Measurements from ENCODE around the gene CCNI. TPM values are rescaled to one million over a fixed set of nuclear protein-coding genes. Genes with fewer than 3 reads are reported as not detected.

Gene CCNI
- total RNA-seq, 1 donor from 2014 or later: 600 TPM

DNA sequence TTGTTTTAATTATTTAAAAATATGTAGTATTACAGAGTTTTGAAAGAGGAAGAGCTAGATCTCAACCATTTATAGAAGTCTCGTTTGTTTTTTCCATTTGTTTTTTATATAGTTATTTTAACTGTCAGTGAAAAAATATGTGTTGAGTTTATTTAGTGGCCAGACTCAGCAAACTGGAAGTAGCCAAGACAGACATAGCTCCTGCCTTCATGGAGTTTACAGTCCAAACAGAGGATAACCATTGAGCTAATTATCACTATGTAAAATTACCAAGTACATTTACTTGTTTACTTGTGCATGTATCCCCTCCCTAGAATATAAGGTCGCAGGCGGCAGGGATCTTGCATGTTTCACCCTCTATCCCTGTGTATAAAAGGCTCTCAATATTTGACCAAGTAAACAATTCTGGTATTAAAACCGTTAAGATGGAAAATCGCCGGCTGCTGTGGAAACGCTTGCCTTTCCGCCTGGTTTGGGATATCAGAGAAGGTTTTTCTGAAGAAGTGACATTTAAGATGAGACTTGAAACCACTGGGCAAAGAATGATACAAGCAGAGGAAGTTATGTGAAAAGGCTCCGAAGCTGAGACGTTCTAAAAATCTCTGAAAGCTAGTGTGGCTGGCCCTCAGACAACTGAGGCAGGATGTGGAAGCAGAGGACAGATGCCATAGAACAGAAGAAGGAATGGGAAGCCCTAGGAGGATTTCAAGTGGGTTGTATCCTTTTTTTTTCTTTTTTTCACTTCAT, 1.3 kb upstream of the CCNI start:
- Mint-ChIP-seq H3K27ac (ENCODE audit: unreplicated experiment) (peak overlapping the region; percentile 100), H3K36me3 (ENCODE audit: unreplicated experiment) (no peaks in the 10 kb centered on the region), H3K9me3 (ENCODE audit: unreplicated experiment) (peaks cover 11% of the 10 kb centered on the region), H3K27me3 (ENCODE audit: unreplicated experiment) (peaks cover 11% of the 10 kb centered on the region), H3K4me3 (ENCODE audit: unreplicated experiment) (peak overlapping the region; percentile 96), H3K4me1 (ENCODE audit: low read depth, unreplicated experiment) (peaks cover 8% of the 10 kb centered on the region)
- TF ChIP-seq, protein P1, sequence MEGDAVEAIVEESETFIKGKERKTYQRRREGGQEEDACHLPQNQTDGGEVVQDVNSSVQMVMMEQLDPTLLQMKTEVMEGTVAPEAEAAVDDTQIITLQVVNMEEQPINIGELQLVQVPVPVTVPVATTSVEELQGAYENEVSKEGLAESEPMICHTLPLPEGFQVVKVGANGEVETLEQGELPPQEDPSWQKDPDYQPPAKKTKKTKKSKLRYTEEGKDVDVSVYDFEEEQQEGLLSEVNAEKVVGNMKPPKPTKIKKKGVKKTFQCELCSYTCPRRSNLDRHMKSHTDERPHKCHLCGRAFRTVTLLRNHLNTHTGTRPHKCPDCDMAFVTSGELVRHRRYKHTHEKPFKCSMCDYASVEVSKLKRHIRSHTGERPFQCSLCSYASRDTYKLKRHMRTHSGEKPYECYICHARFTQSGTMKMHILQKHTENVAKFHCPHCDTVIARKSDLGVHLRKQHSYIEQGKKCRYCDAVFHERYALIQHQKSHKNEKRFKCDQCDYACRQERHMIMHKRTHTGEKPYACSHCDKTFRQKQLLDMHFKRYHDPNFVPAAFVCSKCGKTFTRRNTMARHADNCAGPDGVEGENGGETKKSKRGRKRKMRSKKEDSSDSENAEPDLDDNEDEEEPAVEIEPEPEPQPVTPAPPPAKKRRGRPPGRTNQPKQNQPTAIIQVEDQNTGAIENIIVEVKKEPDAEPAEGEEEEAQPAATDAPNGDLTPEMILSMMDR (IDR thresholded peaks at IDR 0.05; ENCODE audit: partially characterized antibody, unreplicated experiment): no peak
- DNase-seq: no peak

DNA sequence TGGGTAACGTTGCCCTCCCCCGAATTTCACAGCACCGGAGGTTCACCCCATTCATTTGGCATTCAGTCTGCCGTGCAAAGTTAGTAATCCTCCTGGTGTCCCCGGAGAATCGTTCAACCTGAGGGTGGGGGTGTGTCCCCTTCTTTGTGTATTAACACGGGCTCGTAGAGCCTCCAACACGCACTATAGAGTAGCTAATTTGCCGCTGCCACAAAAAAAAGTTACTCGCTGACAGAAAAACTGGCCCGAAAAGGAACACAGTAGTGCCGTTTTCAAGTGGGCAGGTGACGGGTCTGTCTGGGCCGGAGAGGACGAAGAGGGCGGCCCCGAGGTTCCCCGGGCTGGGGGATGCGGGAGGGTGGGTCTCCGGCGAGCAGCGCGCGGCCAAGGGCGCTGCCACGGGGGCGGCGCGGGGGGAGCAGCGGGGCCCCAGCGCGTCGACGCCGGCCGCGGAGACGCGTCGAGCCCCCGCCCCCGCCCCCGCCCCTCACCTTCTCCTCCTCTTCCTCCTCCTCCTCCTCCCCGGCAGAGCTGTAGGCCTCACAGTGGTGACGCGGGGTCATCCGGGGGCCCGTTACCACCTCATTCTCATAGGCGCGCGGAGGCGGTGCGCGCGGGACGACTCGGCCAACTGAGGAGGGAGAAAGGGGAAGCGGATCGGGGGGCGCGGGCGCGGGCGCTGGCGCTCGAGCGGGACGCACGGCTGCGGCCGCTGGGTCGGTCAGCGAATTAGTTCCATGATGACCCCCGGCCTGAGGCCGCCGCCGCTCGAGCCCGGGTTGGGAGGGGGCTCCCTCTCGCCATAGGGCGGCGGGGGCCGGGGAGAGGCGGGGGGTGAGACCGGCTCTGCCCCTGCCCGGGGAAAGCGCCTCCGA, 571 bp downstream of the CCNI start:
- no peaks in the 10 kb centered on the region for H3K36me3 Mint-ChIP-seq (ENCODE audit: unreplicated experiment)
- H3K9me3 Mint-ChIP-seq (ENCODE audit: unreplicated experiment): peaks cover 11% of the 10 kb centered on the region
- peaks cover 11% of the 10 kb centered on the region for H3K27me3 Mint-ChIP-seq (ENCODE audit: unreplicated experiment)
- TF ChIP-seq, protein P1 (IDR thresholded peaks at IDR 0.05; ENCODE audit: partially characterized antibody, unreplicated experiment): no peak
- peak overlapping the region; percentile 100 for H3K27ac Mint-ChIP-seq (ENCODE audit: unreplicated experiment)
- peaks cover 15% of the 10 kb centered on the region for H3K4me1 Mint-ChIP-seq (ENCODE audit: low read depth, unreplicated experiment)
- peak; percentile 79 for DNase-seq
- peak overlapping the region; percentile 96 for H3K4me3 Mint-ChIP-seq (ENCODE audit: unreplicated experiment)

DNA sequence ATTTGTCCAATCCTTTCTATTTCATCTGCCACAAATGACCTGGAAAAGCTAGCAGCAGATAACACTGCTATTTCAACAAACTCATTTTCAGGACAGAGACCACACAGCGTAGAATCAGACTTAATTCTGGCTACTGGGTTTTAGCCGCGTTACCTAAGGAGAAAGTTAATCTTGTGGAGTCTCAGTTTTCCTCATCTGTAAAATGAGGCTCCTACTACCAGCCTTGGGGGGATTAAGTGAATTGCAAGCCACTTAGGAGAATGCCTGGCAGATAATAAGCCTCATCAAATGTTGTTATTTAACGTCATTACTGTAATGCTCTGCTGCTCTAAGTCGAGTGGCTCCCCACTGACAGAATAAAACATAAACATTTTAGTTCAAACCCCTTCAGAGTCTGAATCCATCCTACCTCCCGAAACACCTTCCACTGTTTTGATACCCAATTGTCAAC, 1.4 kb downstream of the CCNI start:
- H3K9me3 Mint-ChIP-seq (ENCODE audit: unreplicated experiment): peaks cover 11% of the 10 kb centered on the region
- no peaks in the 10 kb centered on the region for H3K36me3 Mint-ChIP-seq (ENCODE audit: unreplicated experiment)
- no peak overlapping the region for H3K4me3 Mint-ChIP-seq (ENCODE audit: unreplicated experiment)
- H3K27ac Mint-ChIP-seq (ENCODE audit: unreplicated experiment): peak overlapping the region; percentile 52
- peaks cover 11% of the 10 kb centered on the region for H3K27me3 Mint-ChIP-seq (ENCODE audit: unreplicated experiment)
- peaks cover 19% of the 10 kb centered on the region for H3K4me1 Mint-ChIP-seq (ENCODE audit: low read depth, unreplicated experiment)
- no peak for DNase-seq
- TF ChIP-seq, protein P1 (IDR thresholded peaks at IDR 0.05; ENCODE audit: partially characterized antibody, unreplicated experiment): no peak

DNA sequence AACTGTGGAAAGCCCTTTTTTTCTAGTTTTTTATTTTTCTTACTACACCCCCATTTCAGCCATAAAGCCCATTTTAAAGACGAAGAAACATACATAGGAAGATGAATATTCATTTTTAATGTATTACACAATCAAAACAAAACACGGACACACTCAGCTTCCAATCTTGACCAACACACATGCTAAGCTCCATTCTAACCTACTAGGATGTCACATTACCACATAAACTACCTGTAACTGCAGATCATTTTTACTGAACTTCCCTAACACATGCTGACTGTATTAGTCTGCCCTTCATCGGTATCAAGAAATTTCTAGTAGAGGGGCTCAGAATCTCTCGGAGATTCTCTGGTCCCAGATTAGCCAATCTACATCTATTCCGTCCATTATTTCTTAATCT, 1.8 kb downstream of the CCNI start:
- no peaks in the 10 kb centered on the region for H3K36me3 Mint-ChIP-seq (ENCODE audit: unreplicated experiment)
- DNase-seq: no peak
- H3K27ac Mint-ChIP-seq (ENCODE audit: unreplicated experiment): no peak overlapping the region
- peaks cover 19% of the 10 kb centered on the region for H3K4me1 Mint-ChIP-seq (ENCODE audit: low read depth, unreplicated experiment)
- H3K9me3 Mint-ChIP-seq (ENCODE audit: unreplicated experiment): peaks cover 11% of the 10 kb centered on the region
- H3K27me3 Mint-ChIP-seq (ENCODE audit: unreplicated experiment): peaks cover 10% of the 10 kb centered on the region
- no peak overlapping the region for H3K4me3 Mint-ChIP-seq (ENCODE audit: unreplicated experiment)
- TF ChIP-seq, protein P1 (IDR thresholded peaks at IDR 0.05; ENCODE audit: partially characterized antibody, unreplicated experiment): no peak
